ENCODE data around the gene P4HA1. TPM values are rescaled to one million over a fixed set of nuclear protein-coding genes. Genes with fewer than 3 reads are reported as not detected.
A peak's percentile ranks its signal among the peaks of the same experiment; 100 is the strongest.

Gene P4HA1
- total RNA-seq (2014; rRNA removed; shearing (Covaris generic)): 100 and 103 TPM in 2 replicates

DNA sequence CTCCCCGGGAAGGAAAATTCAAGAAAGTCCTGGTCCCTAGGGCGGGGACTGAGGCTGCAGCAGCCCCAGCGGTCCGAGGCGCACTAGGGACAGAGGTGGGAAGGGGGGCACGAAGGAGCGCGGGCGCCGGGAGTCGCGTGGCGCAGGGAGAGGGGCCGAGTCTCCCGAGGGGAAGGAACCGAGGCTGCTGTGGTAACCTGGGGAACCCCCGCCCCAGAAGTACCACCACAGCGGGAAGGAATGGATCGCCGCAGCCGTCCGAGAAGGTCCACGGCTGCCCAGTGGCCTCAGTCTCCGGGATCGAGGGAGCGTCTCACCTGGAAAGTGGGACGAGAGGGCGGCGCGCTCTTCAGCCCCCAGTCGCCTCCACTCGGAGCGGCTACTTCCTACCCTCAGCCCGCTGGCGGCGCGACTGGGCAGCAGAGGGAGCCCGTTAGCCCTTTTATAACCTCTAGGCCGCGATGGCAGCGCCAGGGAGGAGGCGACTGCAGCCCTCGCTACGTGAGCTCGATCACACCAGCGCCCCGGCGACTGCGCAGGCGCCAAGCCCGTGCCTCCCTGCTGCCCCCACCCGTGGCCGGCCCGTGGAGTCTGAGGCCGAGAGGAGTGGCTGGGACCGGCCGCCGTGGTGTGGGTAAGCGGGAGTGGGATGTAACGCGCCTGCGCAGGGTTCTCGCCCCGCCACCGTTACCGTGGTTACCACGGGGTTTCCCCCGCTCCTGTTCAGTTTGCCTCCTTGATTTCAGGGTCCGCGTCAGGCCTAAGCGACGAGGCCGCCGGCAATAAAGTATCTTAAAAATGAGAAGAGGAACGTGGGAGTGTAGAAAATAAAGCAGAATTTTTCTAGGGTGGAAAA is at the start of gene P4HA1:
Gene P4HA1, minus strand, starts transcription at position 418 of the 856 bp plus-strand sequence. CDS start 21,983 bp downstream, outside the sequence.
- peak within 1 kb of the TSS; percentile 51 for H3K27ac ChIP-seq
- DNase-seq (ENCODE audit: low read depth in 1 of 2, low spot score in 2 of 2): peak; percentile 99
- H3K27me3 ChIP-seq (replicated peaks): no peaks in the 10 kb centered on the region
- H3K4me1 ChIP-seq (replicated peaks): peaks cover 7% of the 10 kb centered on the region
- peak within 1 kb of the TSS; percentile 65 for H3K4me3 ChIP-seq
- H3K9me3 ChIP-seq (replicated peaks): no peaks in the 10 kb centered on the region
- no peaks in the 10 kb centered on the region for H3K36me3 ChIP-seq

DNA sequence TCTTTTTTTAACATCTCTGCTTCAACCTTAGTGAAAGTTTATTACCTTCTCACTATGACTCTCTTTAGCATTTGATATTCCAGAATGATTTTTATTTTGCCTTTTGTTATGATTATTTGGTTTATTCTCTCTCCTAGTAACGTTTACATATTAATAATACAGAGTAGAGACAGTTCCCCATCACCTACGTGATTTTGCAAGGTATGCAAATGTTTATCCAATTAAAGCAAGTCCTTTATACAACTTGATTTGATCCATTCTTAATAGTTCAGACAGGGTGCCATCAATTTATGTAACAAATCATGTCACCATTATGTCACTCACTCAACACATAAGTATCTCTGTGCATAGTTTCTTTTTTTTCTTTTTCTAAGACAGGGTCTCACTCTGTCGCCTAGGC is 44.9 kb upstream of the P4HA1 start:
- no peak overlapping the region for H3K27ac ChIP-seq
- no peaks in the 10 kb centered on the region for H3K27me3 ChIP-seq (replicated peaks)
- no peaks in the 10 kb centered on the region for H3K4me1 ChIP-seq (replicated peaks)
- no peak overlapping the region for H3K4me3 ChIP-seq
- DNase-seq (ENCODE audit: low read depth in 1 of 2, low spot score in 2 of 2): no peak
- H3K9me3 ChIP-seq (replicated peaks): no peaks in the 10 kb centered on the region
- peaks cover 76% of the 10 kb centered on the region for H3K36me3 ChIP-seq

DNA sequence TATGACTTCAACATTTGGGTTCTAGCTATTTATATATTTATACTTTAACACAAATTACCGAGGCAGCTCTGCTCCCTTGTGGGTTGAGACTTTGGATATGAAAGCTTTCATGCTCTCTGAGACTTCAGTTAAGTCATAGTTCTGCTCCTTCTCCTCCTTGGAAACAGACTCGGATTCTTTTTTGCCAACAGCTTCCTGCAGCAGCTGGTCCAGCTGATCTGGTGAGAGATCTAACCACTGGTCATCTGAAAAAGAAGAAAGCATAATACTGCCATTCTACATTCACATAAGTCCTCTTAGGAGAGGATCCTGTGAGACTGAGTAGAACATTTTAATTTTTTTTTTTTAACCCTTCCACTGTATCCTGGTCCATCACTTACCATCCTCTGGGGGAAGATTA is 42.6 kb upstream of the P4HA1 start:
- Histone ChIP-seq H3K36me3 (peaks cover 79% of the 10 kb centered on the region), H3K9me3 (replicated peaks) (no peaks in the 10 kb centered on the region), H3K27me3 (replicated peaks) (no peaks in the 10 kb centered on the region), H3K4me3 (no peak overlapping the region), H3K4me1 (replicated peaks) (no peaks in the 10 kb centered on the region), H3K27ac (no peak overlapping the region)
- no peak for DNase-seq (ENCODE audit: low read depth in 1 of 2, low spot score in 2 of 2)

DNA sequence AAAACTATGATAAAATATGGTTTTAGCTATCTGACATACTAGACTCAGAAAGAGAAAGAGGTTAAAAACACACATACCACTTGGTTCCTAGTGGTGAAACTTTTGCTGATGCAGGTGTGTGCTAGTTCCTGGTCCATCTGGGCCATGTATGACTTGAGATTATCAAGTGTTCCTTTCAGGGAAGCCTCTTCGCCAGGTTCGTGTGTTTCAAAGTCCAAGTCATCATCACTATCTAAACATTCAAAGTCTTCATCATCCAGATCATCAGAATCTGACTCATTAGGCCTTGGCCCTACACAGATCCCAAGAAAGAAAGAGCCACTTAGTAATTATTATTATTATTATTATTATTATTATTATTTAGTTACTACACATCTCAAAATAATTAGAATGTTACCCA is 40.0 kb upstream of the P4HA1 start:
- H3K36me3 ChIP-seq: peaks cover 79% of the 10 kb centered on the region
- H3K4me3 ChIP-seq: no peak overlapping the region
- no peak overlapping the region for H3K27ac ChIP-seq
- H3K9me3 ChIP-seq (replicated peaks): 0 out of 2 replicates have a peak, but pooled peaks cover 2% of the 10 kb centered on the region
- H3K27me3 ChIP-seq (replicated peaks): no peaks in the 10 kb centered on the region
- H3K4me1 ChIP-seq (replicated peaks): no peaks in the 10 kb centered on the region
- DNase-seq (ENCODE audit: low read depth in 1 of 2, low spot score in 2 of 2): no peak

DNA sequence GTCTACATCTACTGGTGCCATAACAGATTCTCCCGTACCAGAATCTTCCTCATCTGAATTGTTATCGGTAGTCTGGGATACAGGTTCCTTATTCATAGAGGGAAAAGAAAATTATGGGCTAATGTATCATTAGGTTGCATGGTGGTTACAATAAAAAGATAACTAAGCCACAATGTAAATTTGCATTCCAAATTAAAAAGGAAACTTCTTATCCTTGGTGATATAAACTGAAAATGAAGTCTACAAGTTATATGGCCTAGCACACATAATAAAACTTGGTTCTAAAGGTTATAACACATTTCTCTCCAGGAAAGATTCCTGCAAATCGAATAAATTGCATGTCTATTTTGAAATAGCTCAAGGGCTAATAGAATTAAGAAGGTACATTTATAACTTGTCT is 38.1 kb upstream of the P4HA1 start:
- no peaks in the 10 kb centered on the region for H3K4me1 ChIP-seq (replicated peaks)
- H3K27me3 ChIP-seq (replicated peaks): no peaks in the 10 kb centered on the region
- DNase-seq (ENCODE audit: low read depth in 1 of 2, low spot score in 2 of 2): no peak
- no peak overlapping the region for H3K4me3 ChIP-seq
- H3K9me3 ChIP-seq (replicated peaks): 0 out of 2 replicates have a peak, but pooled peaks cover 2% of the 10 kb centered on the region
- H3K36me3 ChIP-seq: peaks cover 82% of the 10 kb centered on the region
- H3K27ac ChIP-seq: no peak overlapping the region

DNA sequence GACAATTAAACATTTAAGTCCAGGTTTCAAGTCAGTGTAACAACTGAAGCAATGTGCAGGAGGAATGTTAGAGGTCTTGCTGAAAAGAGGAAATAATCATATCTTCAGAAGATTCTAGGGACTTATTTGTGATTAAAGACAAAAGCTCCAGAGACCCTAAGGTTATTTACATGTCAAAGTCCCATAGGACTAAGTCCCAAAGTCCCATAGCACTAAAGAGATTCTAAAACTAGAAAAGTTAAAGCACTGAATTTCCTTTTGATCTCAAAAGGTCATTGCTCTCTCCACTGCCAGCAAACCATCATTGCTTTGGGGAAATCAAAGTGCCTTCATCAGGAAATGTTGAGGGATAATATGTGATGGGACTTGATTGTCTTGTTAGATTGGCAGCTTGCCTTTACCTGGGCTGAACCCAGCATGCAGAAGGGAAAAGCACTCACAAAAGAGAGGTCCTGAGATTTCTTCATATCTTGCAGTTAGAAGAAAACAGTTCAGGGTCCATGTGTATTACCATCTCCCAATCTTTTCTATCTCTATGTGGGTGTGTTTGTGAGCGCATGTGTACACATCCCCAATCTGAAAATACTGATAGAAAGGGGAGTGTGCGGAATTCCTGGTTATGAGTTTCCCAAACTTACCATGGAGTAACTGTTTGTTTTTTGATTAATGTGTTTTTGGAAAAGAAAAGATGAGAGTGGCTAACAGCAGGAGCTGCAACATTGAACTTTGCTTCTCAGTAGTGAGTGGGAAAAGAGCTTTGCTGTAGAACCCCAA is 35.4 kb upstream of the P4HA1 start:
- Histone ChIP-seq H3K27ac (no peak overlapping the region), H3K4me3 (no peak overlapping the region), H3K4me1 (replicated peaks) (no peaks in the 10 kb centered on the region), H3K27me3 (replicated peaks) (no peaks in the 10 kb centered on the region), H3K9me3 (replicated peaks) (0 out of 2 replicates have a peak, but pooled peaks cover 2% of the 10 kb centered on the region), H3K36me3 (peaks cover 67% of the 10 kb centered on the region)
- DNase-seq (ENCODE audit: low read depth in 1 of 2, low spot score in 2 of 2): no peak

DNA sequence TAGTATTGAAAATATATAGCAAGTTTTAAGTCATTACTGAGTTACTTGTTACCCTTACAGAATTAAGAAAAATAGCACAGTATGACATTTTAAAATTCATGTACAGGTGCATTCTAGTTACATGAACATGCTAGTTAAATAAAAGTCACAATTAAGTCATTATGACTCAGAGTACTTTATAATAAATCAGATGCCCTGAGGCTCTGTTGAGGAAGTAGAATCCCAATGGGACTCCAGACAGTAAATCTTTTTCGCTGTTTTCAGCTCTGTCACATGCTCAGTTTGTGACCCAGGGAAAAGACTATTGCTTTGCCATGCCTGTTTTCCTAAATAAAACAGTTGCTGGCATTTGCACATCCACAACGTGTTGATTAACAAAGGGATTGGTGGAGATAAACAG is 34.6 kb upstream of the P4HA1 start:
- H3K9me3 ChIP-seq (replicated peaks): 0 out of 2 replicates have a peak, but pooled peaks cover 2% of the 10 kb centered on the region
- DNase-seq (ENCODE audit: low read depth in 1 of 2, low spot score in 2 of 2): no peak
- H3K36me3 ChIP-seq: peaks cover 69% of the 10 kb centered on the region
- no peaks in the 10 kb centered on the region for H3K27me3 ChIP-seq (replicated peaks)
- no peak overlapping the region for H3K27ac ChIP-seq
- H3K4me1 ChIP-seq (replicated peaks): no peaks in the 10 kb centered on the region
- no peak overlapping the region for H3K4me3 ChIP-seq

DNA sequence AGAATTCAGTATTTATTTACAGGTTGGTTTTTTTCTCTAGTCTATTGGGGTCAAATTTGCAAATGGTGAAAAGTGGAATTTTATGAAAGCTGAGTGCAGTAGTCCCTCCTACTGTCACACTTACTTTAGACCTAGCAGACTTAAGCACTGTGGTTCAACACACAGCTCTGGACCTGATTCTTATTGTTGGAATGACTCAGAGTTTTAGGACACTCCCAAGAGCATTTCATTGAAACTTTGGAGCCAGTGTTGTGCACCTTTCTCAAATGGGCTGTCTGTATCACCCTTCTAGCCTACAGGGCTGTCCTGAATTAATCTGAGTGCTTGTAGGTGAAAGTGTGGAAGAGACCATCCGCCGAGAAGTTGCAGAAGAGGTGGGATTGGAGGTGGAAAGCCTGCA is 29.7 kb upstream of the P4HA1 start:
- H3K36me3 ChIP-seq: peaks cover 46% of the 10 kb centered on the region
- no peak overlapping the region for H3K27ac ChIP-seq
- no peaks in the 10 kb centered on the region for H3K27me3 ChIP-seq (replicated peaks)
- H3K9me3 ChIP-seq (replicated peaks): no peaks in the 10 kb centered on the region
- no peak for DNase-seq (ENCODE audit: low read depth in 1 of 2, low spot score in 2 of 2)
- no peaks in the 10 kb centered on the region for H3K4me1 ChIP-seq (replicated peaks)
- no peak overlapping the region for H3K4me3 ChIP-seq

DNA sequence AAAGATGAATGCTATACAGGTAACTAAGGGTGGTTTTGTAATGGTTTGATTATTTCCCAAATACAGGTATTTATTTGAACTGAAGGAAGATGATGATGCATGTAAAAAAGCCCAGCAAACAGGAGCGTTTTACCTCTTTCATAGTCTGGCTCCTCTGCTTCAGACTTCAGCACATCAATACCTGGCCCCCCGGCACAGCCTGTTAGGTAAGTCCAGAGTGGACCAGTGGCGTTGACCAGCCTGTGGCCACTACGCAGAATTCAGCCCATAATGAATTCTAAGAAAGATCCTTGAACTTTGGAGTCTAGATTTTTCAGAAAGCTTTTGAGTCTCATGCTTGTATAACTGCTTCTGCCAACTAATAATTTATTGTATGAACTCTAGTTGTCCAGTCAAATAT is 23.3 kb upstream of the P4HA1 start:
- H3K4me3 ChIP-seq: no peak overlapping the region
- no peak overlapping the region for H3K27ac ChIP-seq
- peaks cover 22% of the 10 kb centered on the region for H3K36me3 ChIP-seq
- peaks cover 11% of the 10 kb centered on the region for H3K4me1 ChIP-seq (replicated peaks)
- H3K27me3 ChIP-seq (replicated peaks): no peaks in the 10 kb centered on the region
- DNase-seq (ENCODE audit: low read depth in 1 of 2, low spot score in 2 of 2): no peak
- no peaks in the 10 kb centered on the region for H3K9me3 ChIP-seq (replicated peaks)

DNA sequence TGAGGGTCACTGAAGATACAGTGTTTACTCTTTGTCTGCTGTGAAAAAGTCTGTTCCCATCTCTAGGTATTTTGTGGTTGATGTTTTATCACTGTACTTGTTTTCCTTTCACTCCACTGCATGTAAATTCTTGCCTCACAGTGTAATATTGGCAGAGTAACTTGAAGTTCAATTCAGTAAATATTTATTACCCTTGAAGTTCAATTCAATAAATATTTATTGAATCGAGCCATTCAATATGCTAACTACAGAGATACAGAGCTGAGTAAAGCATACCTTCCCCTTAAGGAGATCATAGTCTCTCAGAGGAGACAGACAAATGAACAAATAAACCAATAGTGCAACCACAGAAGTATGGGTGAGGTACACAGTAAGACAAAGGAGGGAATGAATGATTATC is 22.8 kb upstream of the P4HA1 start:
- Histone ChIP-seq H3K27me3 (replicated peaks) (no peaks in the 10 kb centered on the region), H3K36me3 (peaks cover 22% of the 10 kb centered on the region), H3K9me3 (replicated peaks) (no peaks in the 10 kb centered on the region), H3K4me1 (replicated peaks) (peaks cover 11% of the 10 kb centered on the region), H3K27ac (no peak overlapping the region), H3K4me3 (no peak overlapping the region)
- DNase-seq (ENCODE audit: low read depth in 1 of 2, low spot score in 2 of 2): no peak

DNA sequence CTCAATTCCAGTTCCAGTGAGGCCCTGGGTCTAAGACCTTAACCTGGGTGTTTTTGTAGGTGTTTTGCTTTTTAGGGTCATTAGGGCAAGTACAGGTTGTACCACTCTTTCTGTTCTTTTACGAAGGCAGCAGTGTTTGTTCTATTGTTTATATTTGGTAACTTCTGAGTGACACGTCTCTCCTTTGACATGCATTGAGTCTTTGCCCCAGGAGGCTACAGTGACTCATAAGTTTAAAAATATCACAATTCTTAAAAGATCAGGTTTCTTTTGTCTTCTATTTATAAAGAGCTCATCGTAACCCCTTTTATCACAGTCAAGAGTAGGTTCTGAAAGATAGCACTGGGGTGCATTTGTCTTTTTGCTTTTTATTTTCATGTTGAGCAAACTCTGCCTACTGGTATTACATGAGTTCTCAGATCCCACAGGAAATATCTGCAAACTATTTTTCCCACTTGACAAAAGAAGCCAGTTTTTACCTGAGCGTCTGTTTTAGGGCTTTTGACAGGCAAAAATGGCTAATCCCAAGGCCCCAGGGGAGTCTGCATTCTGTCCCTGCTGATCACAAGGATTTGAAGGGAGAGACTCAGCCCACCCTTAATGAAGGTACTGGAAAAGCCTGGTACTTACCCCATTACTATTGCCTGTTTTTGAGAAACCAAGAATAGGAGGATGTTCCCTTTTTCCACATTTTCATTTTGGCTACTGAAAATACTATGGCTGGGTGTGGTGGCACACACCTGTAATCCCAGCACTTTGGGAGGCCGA is 21.5 kb upstream of the P4HA1 start:
- H3K27ac ChIP-seq: no peak overlapping the region
- peaks cover 18% of the 10 kb centered on the region for H3K36me3 ChIP-seq
- H3K4me1 ChIP-seq (replicated peaks): peaks cover 11% of the 10 kb centered on the region
- DNase-seq (ENCODE audit: low read depth in 1 of 2, low spot score in 2 of 2): peak in 1 of 2 experiments; percentile 47
- H3K27me3 ChIP-seq (replicated peaks): no peaks in the 10 kb centered on the region
- no peak overlapping the region for H3K4me3 ChIP-seq
- H3K9me3 ChIP-seq (replicated peaks): no peaks in the 10 kb centered on the region

DNA sequence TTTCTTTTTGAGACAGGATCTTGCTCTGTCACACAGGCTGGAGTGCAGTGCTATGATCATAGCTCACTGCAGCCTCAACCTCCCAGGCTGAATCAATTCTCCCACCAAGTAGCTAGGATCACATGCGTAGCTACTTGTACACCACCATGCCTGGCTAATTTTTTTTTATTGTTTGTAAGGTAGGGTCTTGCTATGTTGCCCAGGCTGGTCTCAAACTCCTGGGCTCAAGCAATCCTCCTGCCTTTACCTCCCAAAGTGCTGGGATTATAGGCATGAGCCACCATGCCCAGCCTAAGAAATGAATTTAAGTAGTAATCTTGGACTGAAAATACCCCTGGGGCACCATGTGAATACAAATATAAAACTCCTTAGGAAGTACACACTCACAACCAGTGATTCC is 19.4 kb upstream of the P4HA1 start:
- H3K36me3 ChIP-seq: peaks cover 16% of the 10 kb centered on the region

DNA sequence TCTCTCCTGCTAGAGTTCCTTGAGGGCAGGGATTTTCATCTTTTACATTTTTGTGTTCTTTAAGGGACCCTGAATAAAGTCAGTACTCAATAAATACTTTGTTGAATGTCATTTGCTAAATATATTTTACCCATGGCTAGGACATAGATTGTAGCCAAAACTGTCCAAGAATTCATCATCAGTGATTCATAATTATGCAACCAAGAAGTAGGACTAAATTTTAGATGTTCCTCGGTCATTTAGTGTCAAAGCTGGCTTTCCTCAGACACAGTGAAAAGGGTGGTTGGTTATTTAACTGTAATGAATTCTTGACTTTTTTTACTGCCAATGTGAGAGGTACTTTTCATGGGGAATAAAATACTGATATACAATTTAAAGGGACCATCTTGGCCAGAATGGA is 16.9 kb upstream of the P4HA1 start:
- Histone ChIP-seq H3K27ac (no peak overlapping the region), H3K4me3 (no peak overlapping the region), H3K9me3 (replicated peaks) (no peaks in the 10 kb centered on the region), H3K27me3 (replicated peaks) (no peaks in the 10 kb centered on the region), H3K36me3 (peaks cover 16% of the 10 kb centered on the region), H3K4me1 (replicated peaks) (peaks cover 17% of the 10 kb centered on the region)
- no peak for DNase-seq (ENCODE audit: low read depth in 1 of 2, low spot score in 2 of 2)

More for the DNA sequence above, 19.4 kb upstream of the P4HA1 start:
- H3K4me3 ChIP-seq: no peak overlapping the region
- H3K27ac ChIP-seq: no peak overlapping the region
- peaks cover 18% of the 10 kb centered on the region for H3K4me1 ChIP-seq (replicated peaks)
- H3K27me3 ChIP-seq (replicated peaks): no peaks in the 10 kb centered on the region
- no peaks in the 10 kb centered on the region for H3K9me3 ChIP-seq (replicated peaks)
- no peak for DNase-seq (ENCODE audit: low read depth in 1 of 2, low spot score in 2 of 2)
